ENCODE measurements around the gene TMEM178B. TPM values are rescaled to one million over a fixed set of nuclear protein-coding genes. Genes with fewer than 3 reads are reported as not detected.

The TMEM178B gene
- total and polyA plus RNA-seq, 7 donors: 0.13 to 4.8 (median 1.6) TPM

- Histone ChIP-seq H3K36me3 (ENCODE audit: insufficient read depth in 1 of 2, low read depth in 1 of 2) (no peaks in the 10 kb centered on the region), H3K27me3 (ENCODE audit: insufficient read depth in 3 of 3, low read length in 2 of 3) (no peaks in the 10 kb centered on the region), H3K27ac (no peak overlapping the region), H3K4me3 (no peak overlapping the region), H3K4me1 (no peaks in the 10 kb centered on the region), H3K9me3 (no peaks in the 10 kb centered on the region)
- intact Hi-C loops (cut with DNase I): no loop called here
- 56 to 69% (median 61%) methylated on average over 5 to 6 of the region's 6 CpGs for WGBS, 3 donors
- no peak for DNase-seq
- no peak for ATAC-seq
- TF ChIP-seq CTCF (IDR thresholded peaks at IDR 0.05): no peak
Measured at GRCh38 chr7:141218941-141219340, 145.1 kb downstream of the TMEM178B start.

- H3K36me3 ChIP-seq (ENCODE audit: insufficient read depth in 1 of 2, low read depth in 1 of 2): no peaks in the 10 kb centered on the region
- 76 to 81% (median 78%) methylated on average over 8 of the region's 8 CpGs for WGBS, 3 donors
- H3K9me3 ChIP-seq: no peaks in the 10 kb centered on the region
- ATAC-seq (no peak), DNase-seq (no peak)
- H3K27me3 ChIP-seq (ENCODE audit: insufficient read depth in 3 of 3, low read length in 2 of 3): no peaks in the 10 kb centered on the region
- no peak overlapping the region for H3K27ac ChIP-seq
- intact Hi-C loops (cut with DNase I): loop anchor here in 1 of 2 donors (10.0 kb wide), 1 partner anchor 406 kb away; no protein-coding TSS in a partner anchor
- H3K4me3 ChIP-seq: no peak overlapping the region
- no peak for TF ChIP-seq CTCF (IDR thresholded peaks at IDR 0.05)
- no peaks in the 10 kb centered on the region for H3K4me1 ChIP-seq
Measured at GRCh38 chr7:141220263-141220880, 146.5 kb downstream of the TMEM178B start.

- no peak for DNase-seq
- Histone ChIP-seq H3K9me3 (no peaks in the 10 kb centered on the region), H3K4me3 (no peak overlapping the region), H3K27ac (no peak overlapping the region), H3K36me3 (ENCODE audit: insufficient read depth in 1 of 2, low read depth in 1 of 2) (no peaks in the 10 kb centered on the region), H3K4me1 (no peaks in the 10 kb centered on the region), H3K27me3 (ENCODE audit: insufficient read depth in 3 of 3, low read length in 2 of 3) (no peaks in the 10 kb centered on the region)
- TF ChIP-seq CTCF (IDR thresholded peaks at IDR 0.05): no peak
- 21 to 24% (median 23%) methylated on average over 2 of the region's 2 CpGs for WGBS, 3 donors
- intact Hi-C loops (cut with DNase I): loop anchor here in 1 of 2 donors (10.0 kb wide), 1 partner anchor 406 kb away; no protein-coding TSS in a partner anchor
- no peak for ATAC-seq
Measured at GRCh38 chr7:141221007-141221612, 147.2 kb downstream of the TMEM178B start.

- Histone ChIP-seq H3K9me3 (no peaks in the 10 kb centered on the region), H3K4me3 (no peak overlapping the region), H3K27ac (no peak overlapping the region), H3K36me3 (ENCODE audit: insufficient read depth in 1 of 2, low read depth in 1 of 2) (no peaks in the 10 kb centered on the region), H3K27me3 (ENCODE audit: insufficient read depth in 3 of 3, low read length in 2 of 3) (no peaks in the 10 kb centered on the region), H3K4me1 (no peaks in the 10 kb centered on the region)
- 57 to 74% (median 64%) methylated on average over 8 of the region's 8 CpGs for WGBS, 3 donors
- ATAC-seq: peak in 2 of 4 donors; percentile 51 to 77
- DNase-seq: no peak
- intact Hi-C loops (cut with DNase I): loop anchor here in 1 of 2 donors (10.0 kb wide), 1 partner anchor 411 kb away; no protein-coding TSS in a partner anchor
- no peak for TF ChIP-seq CTCF (IDR thresholded peaks at IDR 0.05)
Measured at GRCh38 chr7:141225916-141226618, 152.2 kb downstream of the TMEM178B start.

Measured in psoas muscle (tissue), 8 donors.